PC-3 (cell line): Measurements from ENCODE around the gene CERS1.

Source experiments
- CTCF ChIP-seq: fragments of 300-600 bp; sonication (generic); conservative IDR thresholded peaks from 2 replicates; pipeline ENCODE4 v1.5.1; 2017; ENCODE audit warnings: antibody characterized with exemption, low read depth, mild to moderate bottlenecking, low read length
- EZH2phosphoT487 ChIP-seq: fragments of 300-600 bp; sonication (generic); IDR thresholded peaks from 2 replicates; pipeline ENCODE4 v1.6.1; 2018; ENCODE audit warnings: mild to moderate bottlenecking, antibody characterized with exemption, low read length, borderline replicate concordance

GRCh38 chr19:18858906-18859646 is 36.9 kb downstream of the CERS1 start:
- no peak for TF ChIP-seq CTCF
- no peak for TF ChIP-seq EZH2phosphoT487
